Measurements from ENCODE around the gene GRPEL1. TPM values are rescaled to one million over a fixed set of nuclear protein-coding genes. Genes with fewer than 3 reads are reported as not detected.

GRPEL1 gene
- total and polyA plus RNA-seq, 8 donors, result 11.4 to 53.6 (median 25.5) TPM; not detected in 1

GRCh38 chr4:7112656-7113055, 44.8 kb upstream of the GRPEL1 start:
- Histone ChIP-seq H3K27ac (no peak overlapping the region), H3K4me3 (no peak overlapping the region), H3K9me3 (no peaks in the 10 kb centered on the region), H3K4me1 (no peaks in the 10 kb centered on the region), H3K27me3 (no peaks in the 10 kb centered on the region), H3K36me3 (no peaks in the 10 kb centered on the region)
- TF ChIP-seq POLR2A (IDR thresholded peaks at IDR 0.05) (no peak), EP300 (IDR thresholded peaks at IDR 0.05) (no peak), CTCF (IDR thresholded peaks at IDR 0.05) (no peak), POLR2AphosphoS5 (IDR thresholded peaks at IDR 0.05) (no peak)
- 90 to 97% (median 93%) methylated on average over 3 to 9 of the region's 9 CpGs for WGBS, 5 donors
- intact Hi-C loops (cut with DNase I; ENCODE audit: low total_unique reads), result loop anchor here (10.0 kb wide), 1 partner anchor 538 kb away; the partner anchor contains the start of gene MAN2B2
- no peak for DNase-seq

GRCh38 chr4:7111441-7111840, 43.6 kb upstream of the GRPEL1 start:
- Histone ChIP-seq H3K4me1 (no peaks in the 10 kb centered on the region), H3K27me3 (no peaks in the 10 kb centered on the region), H3K4me3 (no peak overlapping the region), H3K27ac (no peak overlapping the region), H3K36me3 (no peaks in the 10 kb centered on the region), H3K9me3 (no peaks in the 10 kb centered on the region)
- intact Hi-C loops (cut with DNase I; ENCODE audit: low total_unique reads), result loop anchor here (10.0 kb wide), 1 partner anchor 537 kb away; the partner anchor contains the start of gene MAN2B2
- DNase-seq, result no peak
- TF ChIP-seq POLR2A (IDR thresholded peaks at IDR 0.05) (no peak), POLR2AphosphoS5 (IDR thresholded peaks at IDR 0.05) (no peak), CTCF (IDR thresholded peaks at IDR 0.05) (no peak), EP300 (IDR thresholded peaks at IDR 0.05) (no peak)
- WGBS, 5 donors, result 85 to 93% (median 93%) methylated on average over 8 of the region's 8 CpGs

- DNase-seq, result no peak
- H3K9me3 ChIP-seq, result no peaks in the 10 kb centered on the region
- 0 to 93% (median 84%) methylated on average over 1 to 4 of the region's 4 CpGs for WGBS, 5 donors
- peaks cover 0 to under 1% (median 0%) of the 10 kb centered on the region in 4 donors for H3K4me1 ChIP-seq
- no peaks in the 10 kb centered on the region for H3K36me3 ChIP-seq
- no peak overlapping the region for H3K4me3 ChIP-seq
- TF ChIP-seq POLR2A (IDR thresholded peaks at IDR 0.05) (no peak), CTCF (IDR thresholded peaks at IDR 0.05) (no peak), EP300 (IDR thresholded peaks at IDR 0.05) (no peak), POLR2AphosphoS5 (IDR thresholded peaks at IDR 0.05) (no peak)
- no peaks in the 10 kb centered on the region for H3K27me3 ChIP-seq
- no peak overlapping the region for H3K27ac ChIP-seq
- intact Hi-C loops (cut with DNase I; ENCODE audit: low total_unique reads), result loop anchor here (10.0 kb wide), 1 partner anchor 536 kb away; the partner anchor contains the start of gene MAN2B2
Measured at GRCh38 chr4:7110546-7110945, 42.7 kb upstream of the GRPEL1 start.

GRCh38 chr4:7109169-7109568, 41.3 kb upstream of the GRPEL1 start:
- whole genome bisulfite sequencing, 5 donors, result 64 to 88% (median 85%) methylated on average over 3 to 4 of the region's 4 CpGs
- no peak overlapping the region for H3K4me3 ChIP-seq
- H3K27me3 ChIP-seq, result no peaks in the 10 kb centered on the region
- TF ChIP-seq CTCF (IDR thresholded peaks at IDR 0.05) (no peak), POLR2AphosphoS5 (IDR thresholded peaks at IDR 0.05) (no peak)
- no peak for DNase-seq
- peaks cover 0 to 7% (median 3%) of the 10 kb centered on the region in 4 donors for H3K4me1 ChIP-seq
- H3K27ac ChIP-seq, result no peak overlapping the region
- intact Hi-C loops (cut with DNase I; ENCODE audit: low total_unique reads), result no loop called here
- H3K36me3 ChIP-seq, result no peaks in the 10 kb centered on the region
- no peaks in the 10 kb centered on the region for H3K9me3 ChIP-seq
